Prostate gland (tissue), 2 donors: ENCODE results near the gene PPP1CB. TPM values are rescaled to one million over a fixed set of nuclear protein-coding genes. Genes with fewer than 3 reads are reported as not detected.

Source experiments
- DNase-seq: peaks from one replicate; pipeline ENCODE4 v3.0.0-alpha.2; 2019; ENCODE audit warnings: low spot score
- H3K27ac ChIP-seq, 2 donors: fragments of 200-600 bp; sonication (generic); 2 replicates each; pipeline ENCODE4 v1.5.1; 2017 to 2019
- H3K27me3 ChIP-seq: fragments of 200-600 bp; sonication (generic); replicated peaks from 2 replicates; pipeline ENCODE4 v1.5.1; 2019; ENCODE audit not compliant: insufficient read depth
- H3K36me3 ChIP-seq, 2 donors: fragments of 200-600 bp; sonication (generic); 1 replicate in 1 of 2; 2 replicates in 1 of 2; pipeline versions ENCODE4 v1.5.1 to v1.8.1; 2017 to 2019
- H3K4me1 ChIP-seq: fragments of 200-600 bp; sonication (generic); replicated peaks from 2 replicates; pipeline ENCODE4 v1.5.1; 2019
- H3K4me3 ChIP-seq, 2 donors: fragments of 200-600 bp; sonication (generic); 2 replicates each; pipeline ENCODE4 v1.5.1; 2017 to 2019
- H3K9me3 ChIP-seq: fragments of 200-600 bp; sonication (generic); 2 replicates; pipeline ENCODE4 v1.5.1; 2017
- POLR2A ChIP-seq: fragments of 450-650 bp; IDR thresholded peaks from one replicate; pipeline ENCODE4 v1.6.1; 2016; ENCODE audit warnings: antibody characterized with exemption, mild to moderate bottlenecking
- POLR2AphosphoS5 ChIP-seq: sonication (generic); formaldehyde crosslinking; IDR thresholded peaks from one replicate; pipeline ENCODE4 v1.6.1; 2017; ENCODE audit warnings: antibody characterized with exemption
- WGBS: methylation state at CpG from one replicate; pipeline ENCODE4 v1.1.5; 2018; 5-methylcytosine and 5-hydroxymethylcytosine counted together
- intact Hi-C: fragments of 100-400 bp; cut with DNase I; formaldehyde crosslinking; loops from one replicate; pipeline ENCODE4 v1.14.2; 2022
- total RNA-seq, 2 donors: library from RNA; depleted of rRNA; stranded (reverse); fragments of >200 nt; gene quantifications; one replicate each; pipeline ENCODE4 v1.1.0, GENCODE V29; 2016
- TF ChIP-seq, protein P1 (sequence below), 4 experiments: fragments of 200-600 bp in 2 of 4; fragments of 450-650 bp in 2 of 4; sonication (generic) in 2 of 4; IDR thresholded peaks; 1 replicate in 3 of 4; 2 replicates in 1 of 4; pipeline ENCODE4 v1.5.1; 2016 to 2019; ENCODE audit warnings: antibody characterized with exemption in 4 of 4, mild to moderate bottlenecking in 2 of 4, moderate library complexity in 2 of 4

Gene PPP1CB
- total RNA-seq, 2 donors from 2014 or later = 177 to 260 TPM

DNA sequence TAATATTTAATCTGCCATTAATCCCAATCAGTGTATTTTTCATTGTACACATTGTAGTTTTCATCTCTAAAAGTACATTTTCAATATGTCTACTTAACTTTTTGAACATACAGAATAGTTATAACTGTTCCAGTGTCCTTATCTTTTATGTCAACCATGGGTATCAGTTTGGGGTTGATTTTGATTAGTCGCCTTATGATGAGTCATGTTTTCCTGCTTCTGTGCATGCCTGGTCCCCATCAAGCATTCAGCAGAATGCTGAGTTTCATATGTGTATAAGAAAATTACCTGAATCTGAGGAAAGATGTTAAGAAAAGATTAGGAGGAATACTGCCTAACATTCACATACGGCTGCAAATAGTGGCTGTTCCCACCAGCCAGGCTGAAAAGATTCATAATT lies 76.8 kb downstream of the PPP1CB start:
- Histone ChIP-seq H3K27ac (no peak overlapping the region), H3K9me3 (no peaks in the 10 kb centered on the region), H3K27me3 (no peaks in the 10 kb centered on the region), H3K36me3 (no peaks in the 10 kb centered on the region), H3K4me1 (no peaks in the 10 kb centered on the region), H3K4me3 (no peak overlapping the region)
- TF ChIP-seq, protein P1, sequence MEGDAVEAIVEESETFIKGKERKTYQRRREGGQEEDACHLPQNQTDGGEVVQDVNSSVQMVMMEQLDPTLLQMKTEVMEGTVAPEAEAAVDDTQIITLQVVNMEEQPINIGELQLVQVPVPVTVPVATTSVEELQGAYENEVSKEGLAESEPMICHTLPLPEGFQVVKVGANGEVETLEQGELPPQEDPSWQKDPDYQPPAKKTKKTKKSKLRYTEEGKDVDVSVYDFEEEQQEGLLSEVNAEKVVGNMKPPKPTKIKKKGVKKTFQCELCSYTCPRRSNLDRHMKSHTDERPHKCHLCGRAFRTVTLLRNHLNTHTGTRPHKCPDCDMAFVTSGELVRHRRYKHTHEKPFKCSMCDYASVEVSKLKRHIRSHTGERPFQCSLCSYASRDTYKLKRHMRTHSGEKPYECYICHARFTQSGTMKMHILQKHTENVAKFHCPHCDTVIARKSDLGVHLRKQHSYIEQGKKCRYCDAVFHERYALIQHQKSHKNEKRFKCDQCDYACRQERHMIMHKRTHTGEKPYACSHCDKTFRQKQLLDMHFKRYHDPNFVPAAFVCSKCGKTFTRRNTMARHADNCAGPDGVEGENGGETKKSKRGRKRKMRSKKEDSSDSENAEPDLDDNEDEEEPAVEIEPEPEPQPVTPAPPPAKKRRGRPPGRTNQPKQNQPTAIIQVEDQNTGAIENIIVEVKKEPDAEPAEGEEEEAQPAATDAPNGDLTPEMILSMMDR (IDR thresholded peaks at IDR 0.05) = no peak
- TF ChIP-seq POLR2A (no peak), POLR2AphosphoS5 (no peak)
- WGBS = 93% methylated on average over 2 of the region's 2 CpGs
- DNase-seq = no peak
- intact Hi-C loops = loop anchor here (10.0 kb wide), 1 partner anchor 126 kb away; no protein-coding TSS in a partner anchor

DNA sequence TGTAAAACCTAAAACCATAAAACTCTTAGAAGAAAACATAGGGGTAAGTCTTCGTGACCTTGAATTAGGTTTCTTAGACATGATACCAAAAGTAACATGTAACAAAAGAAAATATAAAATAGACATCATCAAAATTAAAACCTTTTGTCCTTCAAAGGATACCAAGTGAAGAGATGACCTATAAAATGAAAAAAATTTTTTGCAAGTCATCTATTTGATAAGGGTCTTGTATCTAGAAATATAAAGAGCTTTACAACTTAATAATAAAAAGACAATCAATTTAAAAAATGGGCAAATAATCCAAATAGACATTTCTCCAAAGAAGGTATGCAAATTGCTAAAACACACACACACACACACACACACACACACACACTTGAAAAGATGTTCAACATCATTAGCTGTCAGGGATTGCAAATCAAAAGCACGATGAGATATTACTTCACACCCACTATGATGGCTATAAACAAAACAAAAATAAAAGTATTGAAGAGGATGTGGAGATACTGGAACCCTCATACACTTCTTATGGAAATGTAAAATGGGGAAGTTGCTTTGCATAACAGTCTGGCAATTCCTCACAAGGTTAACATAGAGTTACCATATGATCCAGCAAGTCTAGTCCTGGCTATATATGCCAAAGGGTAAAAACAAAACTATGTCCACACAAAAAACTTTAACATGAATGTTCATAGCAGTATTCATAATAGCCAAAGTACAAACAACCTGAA lies 82.3 kb downstream of the PPP1CB start:
- WGBS = 97% methylated on average over 2 of the region's 2 CpGs
- intact Hi-C loops = no loop called here

DNA sequence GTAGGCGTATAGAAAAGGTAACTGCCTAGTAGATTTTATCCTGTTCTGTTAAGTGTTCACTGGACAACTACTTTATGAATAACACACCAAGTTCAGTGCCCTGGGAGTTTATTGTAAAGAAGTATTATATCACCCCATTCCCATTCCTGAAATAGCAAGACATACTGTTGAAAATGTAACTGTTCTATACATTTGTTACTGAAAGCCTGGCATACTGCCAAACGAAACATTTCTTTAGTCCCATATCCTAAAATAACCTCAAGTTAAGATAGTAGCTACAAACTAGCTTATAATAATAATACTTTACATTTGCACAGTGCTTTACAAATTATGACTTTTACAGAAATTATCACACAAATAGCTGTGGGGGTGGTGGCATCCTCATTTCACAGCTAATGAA lies 84.2 kb downstream of the PPP1CB start:
- intact Hi-C loops = no loop called here
- no peak overlapping the region for H3K27ac ChIP-seq
- no peaks in the 10 kb centered on the region for H3K27me3 ChIP-seq
- 59% methylated on average over 2 of the region's 2 CpGs for WGBS
- no peak for DNase-seq
- no peaks in the 10 kb centered on the region for H3K4me1 ChIP-seq
- H3K36me3 ChIP-seq = no peaks in the 10 kb centered on the region
- TF ChIP-seq POLR2A (no peak), POLR2AphosphoS5 (no peak)
- TF ChIP-seq, protein P1 (IDR thresholded peaks at IDR 0.05) = no peak
- H3K4me3 ChIP-seq = no peak overlapping the region
- no peaks in the 10 kb centered on the region for H3K9me3 ChIP-seq

More for the DNA sequence above, 82.3 kb downstream of the PPP1CB start:
- DNase-seq = no peak
- no peaks in the 10 kb centered on the region for H3K27me3 ChIP-seq
- H3K27ac ChIP-seq = no peak overlapping the region
- H3K4me1 ChIP-seq = no peaks in the 10 kb centered on the region
- TF ChIP-seq POLR2AphosphoS5 (no peak), POLR2A (no peak)
- TF ChIP-seq, protein P1 (IDR thresholded peaks at IDR 0.05) = no peak
- no peaks in the 10 kb centered on the region for H3K9me3 ChIP-seq
- no peak overlapping the region for H3K4me3 ChIP-seq
- H3K36me3 ChIP-seq = no peaks in the 10 kb centered on the region

DNA sequence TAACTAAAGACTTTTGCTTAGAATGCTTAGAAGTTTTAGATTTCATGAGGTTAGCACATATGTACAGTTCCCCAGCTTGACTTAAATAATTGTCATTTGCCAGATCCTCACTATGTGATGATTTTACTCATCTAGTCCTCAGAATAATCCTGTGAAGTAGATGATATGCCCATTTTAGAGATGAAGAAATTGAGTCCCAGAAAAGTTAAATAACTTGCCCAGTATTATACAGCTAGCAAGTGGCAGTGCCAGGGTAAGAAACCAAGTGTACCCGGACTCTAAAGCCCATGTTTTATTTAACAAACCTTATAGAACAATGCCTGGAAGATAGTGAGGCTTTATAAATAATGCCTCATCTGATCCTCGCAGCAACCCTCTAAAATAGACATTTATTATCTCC lies 87.3 kb downstream of the PPP1CB start:
- intact Hi-C loops = no loop called here
- Histone ChIP-seq H3K4me3 (no peak overlapping the region), H3K36me3 (no peaks in the 10 kb centered on the region), H3K4me1 (no peaks in the 10 kb centered on the region), H3K27me3 (no peaks in the 10 kb centered on the region), H3K27ac (no peak overlapping the region), H3K9me3 (no peaks in the 10 kb centered on the region)
- DNase-seq = no peak
- 84% methylated on average over 2 of the region's 2 CpGs for WGBS
- TF ChIP-seq, protein P1 (IDR thresholded peaks at IDR 0.05) = no peak
- no peak for TF ChIP-seq POLR2AphosphoS5

DNA sequence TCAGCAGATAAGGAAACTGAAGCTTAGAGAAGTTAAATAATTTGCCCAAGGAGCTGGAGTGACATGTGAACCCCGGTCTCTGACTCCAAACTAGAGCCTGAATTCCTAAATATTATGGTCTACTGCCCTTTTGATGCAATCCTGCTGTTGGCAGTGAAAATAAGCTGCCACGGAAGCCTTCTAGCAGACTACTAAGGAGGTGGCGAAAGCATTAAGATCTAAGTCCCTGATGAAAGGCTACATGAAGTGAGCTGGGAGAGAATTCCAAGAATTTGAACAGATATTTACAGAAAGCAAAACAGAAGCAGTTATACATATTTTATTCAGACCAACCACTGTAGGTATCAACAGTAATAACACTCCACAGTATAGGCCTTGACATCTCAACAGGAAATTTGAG lies 90.4 kb downstream of the PPP1CB start:
- H3K27ac ChIP-seq = no peak overlapping the region
- DNase-seq = no peak

More for the DNA sequence above, 90.4 kb downstream of the PPP1CB start:
- Histone ChIP-seq H3K4me3 (no peak overlapping the region), H3K27me3 (no peaks in the 10 kb centered on the region), H3K9me3 (no peaks in the 10 kb centered on the region), H3K4me1 (no peaks in the 10 kb centered on the region), H3K36me3 (no peaks in the 10 kb centered on the region)
- intact Hi-C loops = no loop called here
- TF ChIP-seq POLR2A = no peak
- TF ChIP-seq POLR2AphosphoS5 = no peak
- TF ChIP-seq, protein P1 (IDR thresholded peaks at IDR 0.05) = no peak
- 47% methylated on average over 3 of the region's 3 CpGs for WGBS
